ENCODE measurements around the gene FRMD5.
"Not testable (repeated sequence)": the region's sequence is repeated elsewhere in the genome, so short reads cannot be mapped to it uniquely, and the experiment has no call there.

Gene FRMD5

DNA sequence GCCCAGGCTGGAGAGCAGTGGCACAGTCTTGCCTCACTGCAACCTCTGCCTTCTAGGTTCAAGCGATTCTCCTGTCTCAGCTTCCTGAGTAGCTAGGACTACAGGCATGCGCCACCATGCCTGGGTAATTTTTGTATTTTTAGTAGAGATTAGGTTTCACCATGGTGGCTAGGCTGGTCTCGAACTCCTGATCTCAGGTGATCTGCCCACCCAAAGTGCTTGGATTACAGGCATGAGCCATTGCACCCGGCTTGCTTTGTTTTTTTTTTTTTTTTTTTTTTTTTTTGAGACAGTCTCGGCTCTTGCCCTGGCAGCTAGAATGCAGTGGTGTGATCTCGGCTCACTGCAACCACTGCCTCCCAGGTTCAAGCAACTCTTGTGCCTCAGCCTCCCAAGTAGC, 362.6 kb downstream of the FRMD5 start:
- not testable (repeated sequence) for DNase-seq (ENCODE audit: low read depth in 2 of 2)

GRCh38 chr15:43831519-43832052, 363.5 kb downstream of the FRMD5 start:
- DNase-seq (ENCODE audit: low read depth in 2 of 2) = not testable (repeated sequence)

DNA sequence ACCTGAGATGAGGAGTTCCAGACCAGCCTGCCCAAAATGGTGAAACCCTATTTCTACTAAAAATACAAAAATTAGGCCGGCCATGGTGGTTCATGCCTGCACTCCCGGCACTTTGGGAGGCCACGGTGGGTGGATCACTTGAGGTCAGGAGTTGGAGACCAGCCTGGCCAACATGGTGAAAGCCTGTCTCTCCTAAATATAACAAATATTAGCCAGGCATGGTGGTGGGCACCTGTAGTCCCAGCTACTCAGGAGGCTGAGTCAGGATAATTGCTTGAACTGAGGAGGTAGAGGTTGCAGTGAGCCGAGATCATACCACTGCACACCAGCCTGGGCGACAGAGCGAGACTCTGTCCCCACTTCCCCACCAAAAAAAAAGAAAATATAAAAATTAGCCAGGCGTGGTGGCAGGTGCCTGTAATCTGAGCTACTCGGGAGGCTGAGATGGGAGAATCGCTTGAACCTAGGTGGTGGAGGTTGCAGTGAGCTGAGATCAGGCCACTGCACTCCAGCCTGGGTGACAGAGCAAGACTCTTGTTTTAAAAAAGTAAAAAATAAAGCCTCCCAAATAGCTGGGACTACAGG, 364.3 kb downstream of the FRMD5 start:
- not testable (repeated sequence) for DNase-seq (ENCODE audit: low read depth in 2 of 2)

DNA sequence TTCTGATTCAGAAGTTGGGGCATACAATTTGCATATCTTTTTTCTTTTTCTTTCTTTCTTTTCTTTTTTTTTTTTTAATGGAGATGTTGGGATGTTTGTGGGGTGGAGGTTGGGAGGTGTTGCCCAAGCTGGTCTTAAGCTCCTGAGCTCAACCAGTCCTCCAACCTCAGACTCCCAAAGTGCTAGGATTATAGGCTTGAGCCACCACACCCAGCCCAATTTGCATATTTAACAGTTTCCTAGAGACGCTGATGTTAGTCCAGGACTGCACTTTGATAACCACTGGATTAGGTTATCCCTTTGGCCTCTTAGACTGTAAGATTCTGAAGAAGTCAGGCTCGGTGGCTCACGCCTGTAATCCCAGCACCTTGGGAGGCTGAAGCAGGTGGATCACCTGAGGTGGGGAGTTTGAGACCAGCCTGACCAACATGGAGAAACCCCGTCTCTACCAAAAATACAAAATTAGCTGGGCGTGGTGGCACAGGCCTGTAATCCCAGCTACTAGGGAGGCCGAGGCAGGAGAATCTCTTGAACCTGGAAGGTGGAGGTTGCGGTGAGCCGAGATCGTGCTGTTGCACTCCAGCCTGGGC, 365.0 kb downstream of the FRMD5 start:
- DNase-seq (ENCODE audit: low read depth in 2 of 2) = not testable (repeated sequence)

DNA sequence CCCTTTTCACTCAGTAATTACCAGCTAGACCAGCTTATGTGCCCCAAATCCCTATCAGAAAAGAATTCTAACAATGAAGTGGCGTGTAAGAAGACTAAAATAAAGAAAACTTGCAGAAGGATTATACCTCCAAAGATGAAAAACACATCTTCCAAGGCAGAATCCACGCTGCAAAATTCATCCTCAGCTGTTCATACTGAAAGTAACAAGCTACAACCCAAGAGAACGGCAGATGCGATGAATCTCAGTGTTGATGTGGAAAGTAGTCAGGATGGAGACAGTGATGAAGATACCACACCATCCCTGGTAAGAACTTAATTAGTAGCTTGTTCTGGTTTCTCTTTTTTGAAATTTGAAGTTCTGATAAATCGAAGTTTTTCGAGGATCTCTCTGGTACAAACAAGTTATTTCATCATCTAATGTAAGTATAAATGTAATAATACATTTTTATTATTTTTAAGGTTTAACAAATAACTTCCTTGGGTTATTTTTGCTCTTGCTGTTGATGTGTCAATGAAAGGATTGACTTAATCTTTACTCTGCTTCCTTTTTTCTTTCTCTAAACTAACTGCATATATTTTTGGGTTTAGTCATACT, 366.9 kb downstream of the FRMD5 start:
- DNase-seq (ENCODE audit: low read depth in 2 of 2) = peak in 1 of 2 donors; percentile 16

DNA sequence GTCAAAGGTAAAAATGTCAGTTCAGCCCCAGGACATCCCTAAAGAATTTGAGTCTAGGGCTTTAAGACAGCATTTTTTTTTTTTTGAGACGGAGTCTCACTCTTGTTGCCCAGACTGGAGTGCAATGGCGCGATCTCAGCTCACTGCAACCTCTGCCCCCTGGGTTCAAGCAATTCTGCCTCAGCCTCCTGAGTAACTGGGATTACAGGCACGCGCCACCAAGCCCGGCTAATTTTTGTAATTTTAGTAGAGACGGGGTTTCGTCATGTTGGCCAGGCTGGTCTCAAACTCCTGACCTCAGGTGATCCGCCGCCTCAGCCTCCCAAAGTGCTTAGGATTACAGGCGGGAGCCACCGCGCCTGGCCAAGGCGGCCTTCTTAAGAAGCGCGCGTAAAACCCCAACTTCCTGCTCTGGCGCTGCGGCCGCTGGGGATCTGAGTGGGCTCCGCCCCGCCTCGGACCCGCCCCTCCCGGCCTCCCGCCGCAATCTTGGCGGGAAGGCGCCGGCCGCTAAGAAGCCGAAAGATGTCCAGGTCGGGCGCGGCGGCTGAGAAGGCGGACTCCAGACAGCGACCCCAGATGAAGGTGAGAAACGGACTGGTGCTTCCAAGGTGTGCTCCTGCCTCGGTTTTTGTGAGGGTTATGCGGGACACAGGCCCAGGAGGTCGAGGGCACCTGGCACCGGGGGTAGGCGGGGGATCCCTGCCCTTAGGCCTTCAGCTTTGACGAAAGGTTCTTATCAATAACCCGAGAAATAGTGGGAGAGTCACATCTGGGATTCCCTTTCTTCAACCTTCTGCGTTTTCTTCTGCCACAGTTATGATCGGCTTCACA, 368.3 kb downstream of the FRMD5 start, which contains the start of gene WDR76:
WDR76 (plus strand) TSS at position 495 of the 834 bp plus-strand sequence; CDS start at position 526, 31 bp downstream.
- DNase-seq (ENCODE audit: low read depth in 2 of 2) = peak; percentile 76 to 78

- no peak for DNase-seq (ENCODE audit: low read depth in 2 of 2)
Observed at GRCh38 chr15:43826029-43826507, 369.0 kb downstream of the FRMD5 start.

DNA sequence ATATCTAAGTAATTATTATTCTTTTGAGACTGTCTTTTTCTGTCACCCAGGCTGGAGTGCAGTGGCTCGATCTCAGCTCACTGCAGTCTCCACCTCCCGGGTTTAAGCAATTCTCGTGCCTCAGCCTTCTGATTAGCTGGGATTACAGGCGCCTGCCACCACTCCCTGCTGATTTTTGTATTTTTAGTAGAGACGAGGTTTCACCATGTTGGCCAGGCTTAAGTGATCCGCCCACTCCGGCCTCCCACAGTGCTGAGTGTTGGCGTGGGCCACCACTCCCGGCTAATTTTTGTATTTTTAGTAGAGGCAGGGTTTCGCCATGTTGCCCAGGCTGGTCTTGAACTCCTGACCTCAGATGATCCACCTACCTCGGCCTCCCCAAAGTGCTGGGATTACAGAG, 369.8 kb downstream of the FRMD5 start:
- DNase-seq (ENCODE audit: low read depth in 2 of 2) = not testable (repeated sequence)

DNA sequence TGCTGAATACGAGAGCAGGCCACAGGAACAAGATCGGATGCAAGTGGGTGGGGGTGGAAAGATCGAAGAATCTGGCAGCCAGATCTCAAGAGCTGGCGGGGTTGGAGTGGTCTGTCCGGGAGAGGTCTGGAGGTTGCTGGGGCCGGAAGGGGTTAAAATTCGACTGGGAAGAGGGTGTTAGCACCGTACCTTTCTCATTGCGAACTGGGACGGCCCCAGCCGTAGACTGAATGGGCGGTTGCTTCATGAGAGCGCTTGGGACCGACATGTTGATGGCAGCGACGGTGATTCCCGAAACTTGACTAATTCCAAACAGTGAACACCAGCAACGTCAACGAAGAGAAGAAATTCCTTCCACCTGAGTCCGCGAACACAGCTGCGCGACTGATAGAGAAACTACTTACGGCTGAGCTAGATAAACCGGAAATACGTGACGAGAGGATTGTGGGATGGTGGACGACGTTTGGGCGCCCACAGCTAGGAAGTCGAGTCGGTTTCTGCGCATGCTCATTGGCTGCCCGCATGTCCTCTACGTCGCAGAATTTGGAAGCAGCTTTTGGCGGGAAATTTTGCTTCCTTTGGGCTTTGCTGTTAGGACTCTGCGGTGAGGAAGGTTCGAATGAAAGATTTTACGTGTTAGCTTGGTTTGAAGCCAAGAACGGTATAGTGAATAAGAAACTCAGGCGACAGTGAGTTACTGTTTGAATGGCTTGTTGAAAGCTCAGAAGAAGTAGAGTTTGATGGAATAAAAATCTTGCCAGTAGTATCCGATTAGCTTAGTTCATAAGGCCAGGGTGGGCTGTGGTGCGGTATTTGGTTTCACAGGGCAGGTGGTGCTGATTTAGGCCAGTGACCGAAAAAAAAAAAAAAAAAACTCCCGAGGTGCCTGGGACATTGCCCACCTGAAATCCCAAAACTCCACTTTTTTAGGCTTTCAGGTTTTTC, 370.5 kb downstream of the FRMD5 start, which contains the start of gene MFAP1:
MFAP1 (minus strand) TSS at position 389 of the 945 bp plus-strand sequence; CDS start at position 268, 121 bp downstream.
- DNase-seq (ENCODE audit: low read depth in 2 of 2) = peak; percentile 88 to 91

GRCh38 chr15:43821505-43821904, 373.6 kb downstream of the FRMD5 start:
- DNase-seq (ENCODE audit: low read depth in 2 of 2) = no peak

Measured in stimulated activated CD4-positive, alpha-beta T cell treated with anti-CD3 and anti-CD28 coated beads, Interleukin-15, amount 100 ng/mL, for 48 hours (primary cell).